GM12892 (cell line): ENCODE data around the gene CACNA2D3.

Source experiments
- POLR2A ChIP-seq: IDR thresholded peaks from 2 replicates; pipeline ENCODE4 v1.6.1; 2011; ENCODE audit warnings: low read depth, low read length, control low read depth
- POLR2AphosphoS5 ChIP-seq: IDR thresholded peaks from 2 replicates; pipeline ENCODE4 v1.6.1; 2011; ENCODE audit warnings: low read depth, low read length, control low read depth
- TAF1 ChIP-seq: IDR thresholded peaks from 2 replicates; pipeline ENCODE4 v1.6.1; 2011; ENCODE audit warnings: low read depth, mild to moderate bottlenecking, control low read depth, low read length, borderline replicate concordance

GRCh38 chr3:54445630-54446029, 323.3 kb downstream of the CACNA2D3 start:
- TF ChIP-seq POLR2AphosphoS5 (no peak), POLR2A (no peak), TAF1 (no peak)
